Measurements from ENCODE around the gene TTC33.
"Not testable (repeated sequence)": the region's sequence is repeated elsewhere in the genome, so short reads cannot be mapped to it uniquely, and the experiment has no call there.

TTC33 gene

DNA sequence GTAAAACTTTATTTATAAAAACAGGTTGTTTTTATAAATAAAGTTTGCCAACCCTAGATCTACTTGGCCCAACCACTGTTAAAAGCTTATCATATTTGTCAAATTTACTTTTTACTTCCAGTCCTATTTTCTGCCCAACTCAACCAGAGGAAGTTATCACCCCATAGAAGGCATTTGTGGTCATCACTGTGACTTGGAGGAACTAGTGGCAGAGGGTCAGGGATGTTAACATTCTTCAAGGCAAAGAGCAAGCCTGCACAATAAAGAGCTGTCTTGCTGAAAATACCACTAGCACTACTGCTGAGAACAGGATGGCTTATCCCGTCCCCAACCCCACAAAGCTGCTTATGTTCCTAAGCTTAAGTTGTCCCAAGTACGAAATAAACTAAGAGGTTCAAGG, 22.3 kb downstream of the TTC33 start:
- DNase-seq (ENCODE audit: low read depth, low spot score): no peak
- H3K27ac ChIP-seq: no peak overlapping the region

DNA sequence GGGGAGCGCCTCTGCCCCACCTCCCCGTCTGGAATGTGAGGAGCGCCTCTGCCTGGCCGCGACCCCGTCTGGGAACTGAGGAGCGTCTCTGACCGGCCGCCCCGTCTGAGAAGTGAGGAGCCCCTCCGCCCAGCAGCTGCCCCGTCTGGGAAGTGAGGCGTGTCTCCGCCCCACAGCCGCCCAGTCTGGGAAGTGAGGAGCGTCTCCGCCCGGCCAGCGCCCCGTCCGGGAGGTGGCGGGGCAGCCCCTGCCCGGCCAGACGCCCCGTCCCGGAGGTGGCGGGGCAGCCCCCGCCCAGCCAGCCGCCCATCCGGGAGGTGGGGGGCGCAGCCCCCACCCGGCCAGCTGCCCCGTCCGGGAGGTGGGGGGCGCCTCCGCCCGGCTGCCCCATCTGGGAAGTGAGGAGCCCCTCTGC, 33.3 kb downstream of the TTC33 start:
- not testable (repeated sequence) for H3K27ac ChIP-seq; DNase-seq (ENCODE audit: low read depth, low spot score)

DNA sequence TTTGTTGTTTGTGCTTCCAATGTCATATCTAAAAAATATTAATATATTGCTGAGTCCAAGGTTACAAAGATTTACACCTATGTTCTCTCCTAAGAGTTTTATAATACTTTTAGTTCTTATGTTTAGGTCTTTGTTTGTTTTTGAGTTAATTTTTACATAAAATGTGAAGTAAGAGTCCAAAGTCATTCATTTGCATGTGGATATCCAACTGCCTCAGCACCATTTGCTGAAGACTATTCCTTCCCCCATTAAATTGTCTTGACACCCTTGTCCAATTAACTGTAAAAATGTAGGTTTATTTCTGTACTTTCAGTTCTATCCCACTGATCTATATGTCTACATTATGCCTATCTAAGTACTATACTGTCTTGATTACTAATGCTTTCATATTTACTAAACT, 35.7 kb downstream of the TTC33 start:
- H3K27ac ChIP-seq: no peak overlapping the region
- no peak for DNase-seq (ENCODE audit: low read depth, low spot score)

DNA sequence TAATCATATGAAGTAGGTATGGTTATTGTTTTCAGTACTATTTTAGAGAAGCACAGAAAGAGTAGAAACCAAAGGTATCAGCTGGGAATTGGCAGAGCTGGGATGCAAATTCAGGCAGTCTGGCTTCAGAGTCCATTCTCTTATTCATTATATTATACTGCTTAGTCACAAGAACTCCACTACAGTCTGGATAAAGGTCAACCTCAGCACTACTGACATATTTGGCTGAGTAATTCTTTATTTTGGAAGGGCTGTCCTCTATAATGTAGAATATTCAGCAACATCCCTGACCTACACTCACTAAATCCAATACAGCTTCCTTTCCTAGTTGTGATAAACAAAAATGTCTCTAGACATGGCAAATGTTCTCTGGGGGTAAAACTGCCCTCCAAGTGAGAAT, 38.5 kb downstream of the TTC33 start:
- DNase-seq (ENCODE audit: low read depth, low spot score): no peak
- no peak overlapping the region for H3K27ac ChIP-seq

DNA sequence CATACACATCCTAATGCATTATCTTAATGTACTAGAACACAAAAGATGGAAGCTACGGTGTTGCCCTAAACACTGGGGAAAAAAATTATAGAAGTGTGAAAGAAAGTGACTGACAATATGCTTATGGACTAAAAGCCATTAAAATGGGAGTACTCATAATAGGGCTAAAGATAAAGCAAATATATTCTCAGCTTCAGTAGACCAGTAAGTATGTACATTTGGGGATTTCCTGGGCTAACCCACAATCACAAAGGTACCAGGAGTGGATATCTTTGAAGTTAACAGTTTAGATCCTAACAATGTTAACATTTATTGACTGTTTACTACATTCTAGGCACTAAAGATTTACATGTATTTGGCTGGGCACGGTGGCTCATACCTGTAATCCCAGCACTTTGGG, 39.2 kb downstream of the TTC33 start:
- no peak overlapping the region for H3K27ac ChIP-seq
- DNase-seq (ENCODE audit: low read depth, low spot score): no peak

DNA sequence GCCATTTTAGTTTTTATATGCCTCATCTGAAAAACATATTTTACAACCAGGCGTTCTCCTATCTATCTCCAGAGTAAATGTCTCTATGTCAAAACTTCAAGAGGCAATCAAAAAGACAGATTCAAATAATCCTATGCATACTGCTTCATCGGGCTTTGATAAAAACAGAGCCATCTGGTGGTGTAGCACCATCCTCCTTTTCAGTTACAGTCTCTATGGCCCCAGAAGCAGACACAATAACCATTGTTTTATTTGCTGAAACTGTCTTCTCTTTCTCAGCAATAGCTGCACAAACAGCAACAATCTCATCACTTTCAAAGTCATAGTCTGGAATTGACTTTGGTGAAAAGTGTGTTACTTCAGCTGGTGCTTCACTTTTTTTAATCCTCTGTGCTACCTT, 39.8 kb downstream of the TTC33 start:
- H3K27ac ChIP-seq: no peak overlapping the region
- DNase-seq (ENCODE audit: low read depth, low spot score): no peak

GRCh38 chr5:40714001-40714400, 41.8 kb downstream of the TTC33 start:
- DNase-seq (ENCODE audit: low read depth, low spot score): no peak
- no peak overlapping the region for H3K27ac ChIP-seq

- not testable (repeated sequence) for H3K27ac ChIP-seq; DNase-seq (ENCODE audit: low read depth, low spot score)
Measured at GRCh38 chr5:40710575-40710974, 45.2 kb downstream of the TTC33 start.

- not testable (repeated sequence) for DNase-seq (ENCODE audit: low read depth, low spot score)
Measured at GRCh38 chr5:40705484-40705883, 50.3 kb downstream of the TTC33 start.

GRCh38 chr5:40702027-40702426, 53.7 kb downstream of the TTC33 start:
- not testable (repeated sequence) for DNase-seq (ENCODE audit: low read depth, low spot score); H3K27ac ChIP-seq

More at GRCh38 chr5:40705484-40705883, 50.3 kb downstream of the TTC33 start:
- not testable (repeated sequence) for H3K27ac ChIP-seq

- DNase-seq (ENCODE audit: low read depth, low spot score): no peak
- no peak overlapping the region for H3K27ac ChIP-seq
Measured at GRCh38 chr5:40700116-40700782, 55.5 kb downstream of the TTC33 start.

DNA sequence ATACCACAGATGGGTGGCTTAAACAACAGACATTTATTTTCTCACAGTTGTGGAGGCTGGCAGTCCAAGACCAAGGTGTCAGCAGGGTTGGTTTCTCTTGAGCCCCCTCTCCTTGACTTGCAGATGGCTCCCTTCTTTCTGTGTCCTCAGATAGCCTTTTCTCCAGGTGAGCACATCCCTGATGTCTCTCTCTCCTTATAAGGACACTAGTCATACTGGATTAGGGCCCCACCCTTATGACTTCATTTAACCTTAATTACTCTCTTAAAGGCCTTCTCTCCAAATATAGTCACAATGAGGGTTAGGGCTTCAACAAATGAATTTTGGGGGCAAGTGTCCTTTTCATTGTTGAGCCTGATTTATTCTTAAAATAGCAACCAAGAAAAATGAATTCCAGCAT, 61.3 kb downstream of the TTC33 start:
- DNase-seq (ENCODE audit: low read depth, low spot score): no peak
- no peak overlapping the region for H3K27ac ChIP-seq

DNA sequence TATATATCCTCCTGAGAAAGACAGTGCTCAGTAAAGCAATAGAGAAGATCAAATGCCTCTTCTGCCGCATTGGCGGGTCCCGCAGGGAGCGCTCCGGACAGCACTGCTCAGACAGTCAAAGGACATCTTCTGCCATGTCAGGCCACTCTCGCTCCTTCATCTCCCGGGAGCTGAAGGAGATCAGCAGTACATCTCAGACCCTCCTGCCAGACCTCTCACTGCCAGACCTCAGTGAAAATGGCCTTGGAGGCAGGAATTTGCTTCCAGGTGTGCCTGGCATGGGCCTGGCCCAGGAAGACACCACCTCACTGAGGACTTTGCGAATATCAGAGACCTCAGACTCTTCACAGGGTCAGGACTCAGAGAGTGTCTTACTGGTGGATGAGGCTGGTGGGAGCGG, 63.9 kb downstream of the TTC33 start:
- H3K27ac ChIP-seq: no peak overlapping the region
- no peak for DNase-seq (ENCODE audit: low read depth, low spot score)

GRCh38 chr5:40690267-40690666, 65.5 kb downstream of the TTC33 start:
- no peak overlapping the region for H3K27ac ChIP-seq
- no peak for DNase-seq (ENCODE audit: low read depth, low spot score)

GRCh38 chr5:40689438-40689837, 66.3 kb downstream of the TTC33 start:
- H3K27ac ChIP-seq: no peak overlapping the region
- peak; percentile 67 for DNase-seq (ENCODE audit: low read depth, low spot score)

GRCh38 chr5:40688996-40689395, 66.8 kb downstream of the TTC33 start:
- H3K27ac ChIP-seq: no peak overlapping the region
- no peak for DNase-seq (ENCODE audit: low read depth, low spot score)

GRCh38 chr5:40688127-40688761, 67.5 kb downstream of the TTC33 start:
- no peak for DNase-seq (ENCODE audit: low read depth, low spot score)
- H3K27ac ChIP-seq: peak overlapping the region; percentile 6

- peak overlapping the region; percentile 6 for H3K27ac ChIP-seq
- DNase-seq (ENCODE audit: low read depth, low spot score): no peak
Measured at GRCh38 chr5:40687321-40687720, 68.4 kb downstream of the TTC33 start.

- H3K27ac ChIP-seq: no peak overlapping the region
- DNase-seq (ENCODE audit: low read depth, low spot score): no peak
Measured at GRCh38 chr5:40685976-40686486, 69.7 kb downstream of the TTC33 start.

DNA sequence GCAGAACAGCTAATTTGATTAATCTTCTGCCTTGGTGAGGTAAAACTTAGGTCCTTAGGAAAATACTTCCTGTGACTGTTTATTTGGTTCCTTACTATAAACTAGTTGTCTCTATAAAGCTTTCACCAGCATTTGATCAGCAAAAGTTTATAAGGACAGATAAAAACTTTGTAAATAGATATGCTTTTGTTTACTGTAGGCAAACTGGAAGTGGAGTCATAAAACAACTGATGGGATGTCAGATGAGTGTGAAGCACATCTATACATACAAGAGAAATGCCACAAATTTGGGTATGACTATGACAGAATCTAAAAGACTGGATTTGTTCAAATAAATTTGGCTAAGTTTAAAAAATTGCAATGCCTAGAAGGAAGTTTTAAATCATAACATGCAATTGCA, 70.6 kb downstream of the TTC33 start:
- no peak for DNase-seq (ENCODE audit: low read depth, low spot score)
- H3K27ac ChIP-seq: no peak overlapping the region

- DNase-seq (ENCODE audit: low read depth, low spot score): no peak
- H3K27ac ChIP-seq: no peak overlapping the region
Measured at GRCh38 chr5:40683305-40683704, 72.5 kb downstream of the TTC33 start.
